K562 (cell line): ENCODE data around the gene ATP6V1G2. TPM values are rescaled to one million over a fixed set of nuclear protein-coding genes. Genes with fewer than 3 reads are reported as not detected.

Source experiments
- ATAC-seq: fragments of 200-7000 bp; cut with Tn5 transposase; 3 replicates; pipeline ENCODE4 v1.9.1; 2020; ENCODE audit warnings: moderate library complexity
- Bru-seq: library from RNA; stranded (reverse); fragments of 400-500 nt; gene quantifications from one replicate; lab custom pipeline; 2021; lab: Mats Ljungman, UMichigan
- BruChase-seq, 2 experiments: library from RNA; stranded (reverse); fragments of 400-500 nt; gene quantifications; one replicate each; lab custom pipeline; 2021; lab: Mats Ljungman, UMichigan
- BruUV-seq: library from RNA; stranded (reverse); fragments of 400-500 nt; replicated peaks from 2 replicates; lab custom pipeline; 2021; lab: Mats Ljungman, UMichigan
- CTCF ChIA-PET: fragments of 300-600 bp; formaldehyde crosslinking; extraction: SDS; loops from one replicate; lab custom pipeline; 2021; ENCODE audit warnings: low intra/inter-chr PET ratio; lab: Yijun Ruan, JAX
- POLR2A ChIA-PET: fragments of 300-600, 350-650 bp; sonication (Branson Sonifier 250); formaldehyde crosslinking; extraction: SDS; loops from one replicate; lab custom pipeline; 2021; ENCODE audit warnings: antibody characterized with exemption, inconsistent platforms; lab: Yijun Ruan, JAX
- DNase-seq, 4 experiments: peaks; one replicate each; pipeline versions ENCODE4 v3.0.0 to v3.0.0-alpha.2; 2011 to 2018; ENCODE audit warnings: low spot score in 3 of 4, mixed read lengths in 3 of 4; ENCODE audit errors: extremely low read depth in 1 of 4
- FAIRE-seq: peaks from 2 replicates; lab custom pipeline; 2011; peaks lifted over from hg19 to GRCh38; lab: Jason Lieb, UNC
- H2AFZ ChIP-seq: 2 replicates; pipeline ENCODE4 v1.6.0; 2011; ENCODE audit warnings: low read depth, low read length, control low read depth, inconsistent platforms
- H3K27ac ChIP-seq: fragments of 200-600 bp; 3 replicates; pipeline ENCODE4 v1.8.0; 2011; ENCODE audit warnings: low read depth, mild to moderate bottlenecking, control low read depth, inconsistent platforms, low read length, moderate library complexity, mixed read lengths; ENCODE audit errors: extremely low read depth
- H3K27me3 ChIP-seq, 2 experiments: fragments of 300-600 bp in 1 of 2; 2 replicates in 1 of 2; 3 replicates in 1 of 2; pipeline versions ENCODE4 v1.6.0 to v1.8.0; 2011; ENCODE audit warnings: inconsistent platforms in 2 of 2, low read length in 2 of 2, mild to moderate bottlenecking in 1 of 2, mixed read lengths in 1 of 2, moderate library complexity in 1 of 2; ENCODE audit not compliant: control insufficient read depth in 2 of 2, insufficient read depth in 2 of 2
- H3K36me3 ChIP-seq: fragments of 300-600 bp; 3 replicates; pipeline ENCODE4 v1.8.0; 2011; ENCODE audit warnings: mild to moderate bottlenecking, low read length, inconsistent platforms; ENCODE audit not compliant: control insufficient read depth, insufficient read depth
- H3K4me1 ChIP-seq, 2 experiments: fragments of 200-600 bp in 1 of 2; replicated peaks in 1 of 2; 2 replicates in 1 of 2; 3 replicates in 1 of 2; pipeline versions ENCODE4 v1.5.1 to v1.8.0; 2011; ENCODE audit warnings: inconsistent platforms in 2 of 2, low read length in 2 of 2, mild to moderate bottlenecking in 1 of 2, mixed read lengths in 1 of 2, moderate library complexity in 1 of 2; ENCODE audit not compliant: control insufficient read depth in 2 of 2, insufficient read depth in 2 of 2
- H3K4me2 ChIP-seq: 2 replicates; pipeline ENCODE4 v1.6.1; 2011; ENCODE audit warnings: low read length, control low read depth, inconsistent platforms, mixed read lengths; ENCODE audit not compliant: insufficient read depth
- H3K4me3 ChIP-seq: fragments of 200-600 bp; sonication (generic), shearing (Covaris generic); 2 replicates; pipeline ENCODE4 v1.5.1; 2016; ENCODE audit warnings: control low read depth, inconsistent platforms
- H3K79me2 ChIP-seq: fragments of 200-600 bp; 3 replicates; pipeline ENCODE4 v1.8.0; 2011; ENCODE audit warnings: low read length, inconsistent platforms; ENCODE audit not compliant: control insufficient read depth, insufficient read depth
- H3K9ac ChIP-seq, 2 experiments: 2 replicates each; pipeline versions ENCODE4 v1.6.0 to v1.6.1; 2011; ENCODE audit warnings: low read depth in 2 of 2, low read length in 2 of 2, control low read depth in 1 of 2, inconsistent platforms in 1 of 2, mild to moderate bottlenecking in 1 of 2, mixed read lengths in 1 of 2; ENCODE audit not compliant: insufficient read depth in 1 of 2
- H3K9me1 ChIP-seq: one replicate; pipeline ENCODE4 v1.6.0; 2011; ENCODE audit warnings: inconsistent platforms, mild to moderate bottlenecking, low read length, moderate library complexity; ENCODE audit not compliant: control insufficient read depth, insufficient read depth
- H3K9me3 ChIP-seq: replicated peaks from 2 replicates; pipeline ENCODE4 v1.5.1; 2011; ENCODE audit warnings: low read depth, low read length, inconsistent platforms; ENCODE audit not compliant: control insufficient read depth, insufficient read depth
- H4K20me1 ChIP-seq: replicated peaks from 2 replicates; pipeline ENCODE4 v1.6.1; 2011; ENCODE audit warnings: low read length, inconsistent platforms, mixed read lengths; ENCODE audit not compliant: control insufficient read depth, insufficient read depth
- EGR1 ChIP-seq: fragments of 450-650 bp; conservative IDR thresholded peaks from 2 replicates; pipeline ENCODE4 v1.6.1; 2017; ENCODE audit warnings: mild to moderate bottlenecking
- HCFC1 ChIP-seq: IDR thresholded peaks from 2 replicates; pipeline ENCODE4 v1.6.1; 2012; ENCODE audit warnings: low read depth, low read length, improper control_type of control experiment
- JUND ChIP-seq, 2 experiments: IDR thresholded peaks; 2 replicates in 1 of 2; 3 replicates in 1 of 2; pipeline ENCODE4 v1.6.1; 2011; ENCODE audit warnings: borderline replicate concordance in 2 of 2, low read depth in 2 of 2, low read length in 2 of 2, improper control_type of control experiment in 1 of 2, missing biosample characterization in 1 of 2, missing genetic modification characterization in 1 of 2, missing genetic modification reagents in 1 of 2
- KDM1A ChIP-seq, 2 experiments: fragments of 450-650 bp; IDR thresholded peaks; 2 replicates each; pipeline ENCODE4 v1.6.1; 2016; ENCODE audit warnings: mild to moderate bottlenecking in 2 of 2
- MAZ ChIP-seq, 2 experiments: fragments of 450-650 bp in 1 of 2; sonication (generic) in 1 of 2; formaldehyde crosslinking; IDR thresholded peaks in 1 of 2; conservative IDR thresholded peaks in 1 of 2; 2 replicates each; pipeline versions ENCODE4 v1.4.0 to v1.5.0; 2020; ENCODE audit warnings: mild to moderate bottlenecking in 1 of 2, missing genetic modification reagents in 1 of 2
- TARDBP ChIP-seq: fragments of 450-650 bp; IDR thresholded peaks from 2 replicates; pipeline ENCODE4 v1.6.1; 2016
- ZNF384 ChIP-seq: IDR thresholded peaks from 2 replicates; pipeline ENCODE4 v1.6.1; 2012; ENCODE audit warnings: low read depth, low read length, improper control_type of control experiment
- ZNF695 ChIP-seq: fragments of 450-650 bp; formaldehyde crosslinking; IDR thresholded peaks from 2 replicates; pipeline ENCODE4 v1.4.0; 2020; ENCODE audit warnings: mild to moderate bottlenecking, moderate library complexity
- WGBS: fragments of 100-300 bp; shearing (Covaris generic); methylation state at CpG from one replicate; pipeline ENCODE4 v1.1.6; 2016; ENCODE audit warnings: low coverage, mixed read lengths; ENCODE audit not compliant: insufficient coverage; ENCODE audit errors: missing lambda C conversion rate; 5-methylcytosine and 5-hydroxymethylcytosine counted together
- in situ Hi-C: fragments of 300-500 bp; cut with MboI; formaldehyde crosslinking; loops from 4 replicates; pipeline ENCODE4 v1.15.0; 2018; ENCODE audit warnings: inconsistent platforms, mixed read lengths
- intact Hi-C: fragments of 100-400 bp; cut with micrococcal nuclease; formaldehyde crosslinking; loops from 2 replicates; pipeline ENCODE4 v1.14.2; 2022
- long read RNA-seq, 3 experiments: library from polyadenylated mRNA in 2 of 3; library from RNA in 1 of 3; unstranded in 2 of 3; stranded (forward) in 1 of 3; transcript quantifications; one replicate each; pipeline ENCODE4 v2.0.0, GENCODE V29; 2019 to 2022
- polyA minus RNA-seq, 3 experiments: library from RNA; depleted of rRNA, polyadenylated mRNA; stranded (reverse); fragments of >200 nt; gene quantifications; 2 replicates each; pipeline ENCODE4 v1.2.3, GENCODE V29; 2011
- polyA plus RNA-seq, 8 experiments: library from polyadenylated mRNA; depleted of rRNA in 4 of 8; stranded (reverse) in 5 of 8; unstranded in 3 of 8; fragments of >200 nt; fragmentation: Nextera tagmentation in 2 of 8; fragmentation: Illumina TruSeq in 1 of 8; extraction: Ambion mirVana in 2 of 8; extraction: Trizol in 1 of 8; gene quantifications; 2 replicates each; pipeline versions ENCODE4 v1.2.1 to v1.2.3, GENCODE V29; 2011 to 2014; ENCODE audit warnings: inconsistent platforms in 1 of 8, missing spikeins in 1 of 8
- total RNA-seq, 7 experiments: library from RNA; depleted of rRNA in 6 of 7; stranded (reverse); fragments of >200 nt in 6 of 7; fragmentation: Illumina TruSeq in 2 of 7; extraction: Trizol in 2 of 7; gene quantifications; 2 replicates each; pipeline versions ENCODE4 v1.2.1 to v1.2.3, GENCODE V29; 2011 to 2021; ENCODE audit warnings: low replicate concordance in 1 of 7
- TF ChIP-seq, protein P1 (sequence below): sonication (generic); formaldehyde crosslinking; IDR thresholded peaks from 2 replicates; pipeline ENCODE4 v1.8.1; 2023; ENCODE audit warnings: mild to moderate bottlenecking, missing genetic modification reagents
- TF ChIP-seq, protein P2 (sequence below): fragments of 450-650 bp; formaldehyde crosslinking; IDR thresholded peaks from 2 replicates; pipeline ENCODE4 v1.4.0; 2020; ENCODE audit warnings: mild to moderate bottlenecking, moderate library complexity

Gene ATP6V1G2
- total RNA-seq (2011; cell fraction: chromatin; rRNA removed; ENCODE audit: low replicate concordance), result 1.9 and 2.5 TPM in 2 replicates
- total RNA-seq (2011; cell fraction: nucleolus; rRNA removed), result 1.6 and 1.7 TPM in 2 replicates
- 1.5 and 3.5 TPM in 2 replicates for total RNA-seq (2011; cell fraction: nucleoplasm; rRNA removed)
- total RNA-seq (2014; rRNA removed) (0.12 and 0.14 TPM in 2 replicates), total RNA-seq (2014; rRNA removed; fragmentation: Illumina TruSeq; extraction: Trizol) (0.29 and 0.32 TPM in 2 replicates), total RNA-seq (2015; rRNA removed; fragmentation: Illumina TruSeq; extraction: Trizol) (0.33 and 0.57 TPM in 2 replicates), total RNA-seq (2021) (0.47 and 0.49 TPM in 2 replicates), polyA plus RNA-seq (2011; rRNA removed) (1.0 and 1.5 TPM in 2 replicates), polyA plus RNA-seq (2014; fragmentation: Illumina TruSeq; extraction: Trizol) (0.55 and 1.1 TPM in 2 replicates), polyA plus RNA-seq (2014; fragmentation: Nextera tagmentation; extraction: Ambion mirVana) (under 1 TPM; 0.15 to 0.17 TPM), polyA plus RNA-seq (2014; rRNA removed) (0.38 and 0.78 TPM in 2 replicates), polyA minus RNA-seq (2011; rRNA and poly(A)+ RNA removed) (0.28 and 0.60 TPM in 2 replicates), Bru-seq, nascent RNA (percentile 40 among the genes with signal in this experiment), BruChase-seq, experiment 1, labeled RNA remaining after a 2-hour chase (percentile 39 among the genes with signal in this experiment), BruChase-seq, experiment 2, labeled RNA remaining after a 6-hour chase (percentile 43 among the genes with signal in this experiment)
- 0.81 and 1.3 TPM in 2 replicates for polyA plus RNA-seq (2011; cell fraction: cytosol; rRNA removed)
- 1.6 and 1.9 TPM in 2 replicates for polyA plus RNA-seq (2011; cell fraction: nucleus; rRNA removed)
- polyA plus RNA-seq (2012), result 0.68 and 0.72 TPM in 2 replicates
- not detected in 2 replicates for polyA minus RNA-seq (2011; cell fraction: cytosol; rRNA and poly(A)+ RNA removed)
- 0.44 TPM in 1 of 2 replicates, not detected in the other for polyA minus RNA-seq (2011; cell fraction: nucleus; rRNA and poly(A)+ RNA removed)
- long read RNA-seq, experiment 1, result 0 reads
- long read RNA-seq, experiment 2, result 0 reads
- long read RNA-seq, experiment 3, result 0 reads

DNA sequence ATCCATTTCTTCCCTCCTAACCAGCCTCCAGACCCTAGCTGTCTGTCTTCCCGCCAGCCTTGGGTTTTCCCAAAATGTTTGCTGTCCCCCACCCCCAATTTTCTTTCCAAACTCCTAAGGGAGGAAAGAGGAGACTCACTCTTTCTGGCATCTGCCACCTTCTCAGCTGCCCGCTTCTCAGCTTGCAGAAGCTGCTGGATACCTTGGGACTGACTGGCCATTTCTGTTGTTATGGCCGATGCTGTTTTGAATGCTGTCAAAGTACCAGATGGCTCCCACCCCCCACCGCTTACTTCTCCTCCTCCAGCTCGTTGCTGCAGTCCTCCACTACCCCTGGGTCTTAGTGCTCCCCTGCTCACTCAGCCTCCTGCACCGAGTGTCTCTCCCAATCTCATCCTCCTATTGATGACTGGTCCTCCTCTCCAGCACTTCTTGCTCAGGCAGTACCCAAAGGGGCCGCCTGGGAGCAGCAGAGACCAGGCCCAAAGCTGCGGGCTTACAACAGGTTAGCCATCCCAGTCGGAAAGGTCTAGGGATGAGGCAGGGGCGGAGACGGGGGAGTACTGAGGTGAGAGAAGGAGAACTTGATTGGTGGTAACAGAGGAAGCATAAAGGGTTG, at the start of gene ATP6V1G2:
TSS of gene ATP6V1G2 (minus strand) at position 270 of the 619 bp plus-strand sequence. CDS start at position 221, 49 bp downstream.
- H3K4me3 ChIP-seq, result peak within 1 kb of the TSS; percentile 52
- peak within 1 kb of the TSS; percentile 98 for H2AFZ ChIP-seq
- ChIA-PET CTCF (interaction anchor here (0.5 to 2.3 kb wide), 8 partner anchors 51 to 406 kb away, joined by 3 to 78 read pairs (median 3); partner anchors contain the start of genes VARS1 and VWA7), POLR2A (interaction anchor here (0.6 to 5.7 kb wide), 9 partner anchors 12 to 411 kb away, joined by 3 to 38 read pairs (median 5); partner anchors contain the start of gene BAG6)
- intact Hi-C loops, result loop anchor here (1.0 to 10.0 kb wide), 6 partner anchors 34 to 280 kb away; partner anchors contain the start of genes GPANK1, HSPA1B, LY6G5C and VWA7
- peak; percentile 75 for ATAC-seq
- H3K4me2 ChIP-seq, result peak within 1 kb of the TSS; percentile 96
- peaks cover 44% of the 10 kb centered on the region for H3K79me2 ChIP-seq
- H3K27ac ChIP-seq, result peak within 1 kb of the TSS; percentile 81
- no peaks in the 10 kb centered on the region; the same call in 1 of the 2 replicates for H4K20me1 ChIP-seq
- H3K9me1 ChIP-seq, result no peaks in the 10 kb centered on the region
- peaks cover 10 to 14% of the 10 kb centered on the region in 2 experiments; a peak in 4 of 5 replicates for H3K4me1 ChIP-seq
- in situ Hi-C loops, result loop anchor here (5.0 to 25.0 kb wide), 3 partner anchors 51 to 1416 kb away; partner anchors contain the start of genes BRD2, C6orf47, GPANK1 and HLA-DMA
- peak; percentile 90 for FAIRE-seq
- 13% methylated on average over 11 of the region's 11 CpGs for WGBS
- DNase-seq, result peak; percentile 82 to 96 (median 84)
- BruUV-seq, result no TSS peak
- H3K36me3 ChIP-seq, result peaks cover 32% of the 10 kb centered on the region
- H3K27me3 ChIP-seq, result no peaks in the 10 kb centered on the region
- peak within 1 kb of the TSS; percentile 84 to 91; a peak in 3 of 4 replicates for H3K9ac ChIP-seq
- H3K9me3 ChIP-seq, result no peaks in the 10 kb centered on the region
- TF ChIP-seq, protein P1, sequence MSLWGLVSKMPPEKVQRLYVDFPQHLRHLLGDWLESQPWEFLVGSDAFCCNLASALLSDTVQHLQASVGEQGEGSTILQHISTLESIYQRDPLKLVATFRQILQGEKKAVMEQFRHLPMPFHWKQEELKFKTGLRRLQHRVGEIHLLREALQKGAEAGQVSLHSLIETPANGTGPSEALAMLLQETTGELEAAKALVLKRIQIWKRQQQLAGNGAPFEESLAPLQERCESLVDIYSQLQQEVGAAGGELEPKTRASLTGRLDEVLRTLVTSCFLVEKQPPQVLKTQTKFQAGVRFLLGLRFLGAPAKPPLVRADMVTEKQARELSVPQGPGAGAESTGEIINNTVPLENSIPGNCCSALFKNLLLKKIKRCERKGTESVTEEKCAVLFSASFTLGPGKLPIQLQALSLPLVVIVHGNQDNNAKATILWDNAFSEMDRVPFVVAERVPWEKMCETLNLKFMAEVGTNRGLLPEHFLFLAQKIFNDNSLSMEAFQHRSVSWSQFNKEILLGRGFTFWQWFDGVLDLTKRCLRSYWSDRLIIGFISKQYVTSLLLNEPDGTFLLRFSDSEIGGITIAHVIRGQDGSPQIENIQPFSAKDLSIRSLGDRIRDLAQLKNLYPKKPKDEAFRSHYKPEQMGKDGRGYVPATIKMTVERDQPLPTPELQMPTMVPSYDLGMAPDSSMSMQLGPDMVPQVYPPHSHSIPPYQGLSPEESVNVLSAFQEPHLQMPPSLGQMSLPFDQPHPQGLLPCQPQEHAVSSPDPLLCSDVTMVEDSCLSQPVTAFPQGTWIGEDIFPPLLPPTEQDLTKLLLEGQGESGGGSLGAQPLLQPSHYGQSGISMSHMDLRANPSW (CRISPR knock-in tag), result 0 out of 2 replicates have a peak, but pooled peaks have one; percentile 50
- TF ChIP-seq, protein P2, sequence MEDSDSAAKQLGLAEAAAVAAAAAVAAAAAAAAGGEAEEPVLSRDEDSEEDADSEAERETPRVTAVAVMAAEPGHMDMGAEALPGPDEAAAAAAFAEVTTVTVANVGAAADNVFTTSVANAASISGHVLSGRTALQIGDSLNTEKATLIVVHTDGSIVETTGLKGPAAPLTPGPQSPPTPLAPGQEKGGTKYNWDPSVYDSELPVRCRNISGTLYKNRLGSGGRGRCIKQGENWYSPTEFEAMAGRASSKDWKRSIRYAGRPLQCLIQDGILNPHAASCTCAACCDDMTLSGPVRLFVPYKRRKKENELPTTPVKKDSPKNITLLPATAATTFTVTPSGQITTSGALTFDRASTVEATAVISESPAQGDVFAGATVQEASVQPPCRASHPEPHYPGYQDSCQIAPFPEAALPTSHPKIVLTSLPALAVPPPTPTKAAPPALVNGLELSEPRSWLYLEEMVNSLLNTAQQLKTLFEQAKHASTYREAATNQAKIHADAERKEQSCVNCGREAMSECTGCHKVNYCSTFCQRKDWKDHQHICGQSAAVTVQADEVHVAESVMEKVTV (CRISPR knock-in tag), result peak; percentile 97
- peak; percentile 92 for TF ChIP-seq TARDBP
- peak; percentile 83 for TF ChIP-seq EGR1
- 0 out of 2 replicates have a peak, but pooled peaks have one; percentile 3 for TF ChIP-seq ZNF384
- peak; percentile 50; the same call in 1 of the 2 replicates for TF ChIP-seq HCFC1
- TF ChIP-seq KDM1A (IDR thresholded peaks at IDR 0.05), result peak in 1 of 2 experiments; percentile 84; a peak in 2 of 4 replicates
- TF ChIP-seq ZNF695 (CRISPR knock-in tag), result no peak
- peak; percentile 28 to 79; a peak in 3 of 4 replicates for TF ChIP-seq MAZ (CRISPR knock-in tag; conservative IDR thresholded peaks at IDR 0.05 in 1 of 2, IDR thresholded peaks at IDR 0.05 in 1 of 2)
- TF ChIP-seq JUND (IDR thresholded peaks at IDR 0.05; ENCODE audit: borderline replicate concordance, low read depth, low read length), result peak; percentile 71
- TF ChIP-seq JUND (tag; IDR thresholded peaks at IDR 0.05; ENCODE audit: borderline replicate concordance, low read depth, low read length), result no peak; the same call in 2 of the 3 replicates
